Measurements from ENCODE around the gene AMACR. TPM values are rescaled to one million over a fixed set of nuclear protein-coding genes. Genes with fewer than 3 reads are reported as not detected.

The AMACR gene
- total and polyA plus RNA-seq, 9 of the 15 experiments (the other 6 are each of a cell fraction or from before 2014, with no cell fraction given), result 0.72 to 4.6 (median 4.0) TPM

DNA sequence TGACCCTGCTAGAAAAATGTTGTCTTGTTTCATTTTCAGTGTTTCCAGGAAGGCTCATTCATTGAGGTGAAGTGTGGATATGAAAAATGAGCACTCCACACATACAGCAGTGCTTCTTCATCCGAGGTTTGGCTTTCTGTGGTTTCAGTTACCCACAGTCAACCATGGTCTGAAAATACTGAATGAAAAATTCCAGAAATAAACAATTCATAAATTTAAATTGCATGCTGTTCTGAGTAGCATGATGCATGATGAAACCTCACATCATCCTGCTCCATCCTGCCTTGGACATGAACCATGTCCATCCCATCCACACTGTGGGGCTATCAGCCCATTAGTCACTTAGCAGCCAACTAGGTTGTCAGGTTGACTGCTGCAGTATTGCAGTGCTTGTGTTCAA, 13.0 kb downstream of the AMACR start:
- no peak overlapping the region for H3K4me3 ChIP-seq
- no peaks in the 10 kb centered on the region for H4K20me1 ChIP-seq (replicated peaks; ENCODE audit: control insufficient read depth, insufficient read depth, low read length)
- in situ Hi-C loops (cut with MboI), result no loop called here
- 5% methylated on average over 1 of the region's 1 CpG for WGBS (ENCODE audit: insufficient coverage, low coverage, missing lambda C conversion rate)
- POLR2A ChIA-PET, result no interaction called here
- H3K36me3 ChIP-seq (ENCODE audit: control insufficient read depth, insufficient read depth, low read length), result no peaks in the 10 kb centered on the region
- H3K27ac ChIP-seq (ENCODE audit: extremely low read depth, low read depth, low read length), result no peak overlapping the region
- no peak for FAIRE-seq
- no peaks in the 10 kb centered on the region for H3K27me3 ChIP-seq (ENCODE audit: control insufficient read depth in 2 of 2, insufficient read depth in 2 of 2, low read length in 2 of 2)
- no peaks in the 10 kb centered on the region for H3K9me1 ChIP-seq (ENCODE audit: control insufficient read depth, insufficient read depth, low read length)
- intact Hi-C loops (cut with micrococcal nuclease), result loop anchor here (5.0 kb wide), 1 partner anchor 457 kb away; no protein-coding TSS in a partner anchor
- ATAC-seq, result peak; percentile 86
- H3K9me3 ChIP-seq (replicated peaks; ENCODE audit: control insufficient read depth, insufficient read depth, low read depth, low read length), result no peaks in the 10 kb centered on the region
- no TSS peak for BruUV-seq (replicated peaks)
- no peak overlapping the region for H3K9ac ChIP-seq (ENCODE audit: insufficient read depth in 1 of 2, low read depth in 2 of 2, low read length in 2 of 2)
- no peak overlapping the region for H3K4me2 ChIP-seq (ENCODE audit: insufficient read depth, low read length)
- H2AFZ ChIP-seq (ENCODE audit: low read depth, low read length), result no peak overlapping the region
- no peaks in the 10 kb centered on the region for H3K4me1 ChIP-seq (replicated peaks in 1 of 2; ENCODE audit: control insufficient read depth in 2 of 2, insufficient read depth in 2 of 2, low read length in 2 of 2)
- no peaks in the 10 kb centered on the region for H3K79me2 ChIP-seq (ENCODE audit: control insufficient read depth, insufficient read depth, low read length)
- DNase-seq (ENCODE audit: extremely low read depth in 1 of 4, low spot score in 3 of 4), result no peak
- CTCF ChIA-PET (ENCODE audit: low intra/inter-chr PET ratio), result no interaction called here
- TF ChIP-seq ATF3 (IDR thresholded peaks at IDR 0.05), result peak; percentile 65; the same call in 1 of the 2 replicates
- no peak for TF ChIP-seq ATF3 (CRISPR knock-in tag; conservative IDR thresholded peaks at IDR 0.05)
- peak; percentile 36; the same call in 1 of the 2 replicates for TF ChIP-seq REST (IDR thresholded peaks at IDR 0.05; ENCODE audit: borderline replicate concordance)
- TF ChIP-seq REST (CRISPR knock-in tag; IDR thresholded peaks at IDR 0.05; ENCODE audit: low read depth), result no peak
- TF ChIP-seq CTCF (IDR thresholded peaks at IDR 0.05 in 2 of 3, conservative IDR thresholded peaks at IDR 0.05 in 1 of 3; ENCODE audit: insufficient read depth in 2 of 3, low read depth in 1 of 3, low read length in 3 of 3), result peak; percentile 9 to 55 (median 12); a peak in 2 of 6 replicates
- TF ChIP-seq ATF4 (CRISPR knock-in tag; IDR thresholded peaks at IDR 0.05), result peak; percentile 28; the same call in 1 of the 2 replicates
- no peak for TF ChIP-seq MAX (CRISPR knock-in tag; IDR thresholded peaks at IDR 0.05)
- no peak for TF ChIP-seq ZNF121 (CRISPR knock-in tag; conservative IDR thresholded peaks at IDR 0.05)
- TF ChIP-seq ZNF766 (CRISPR knock-in tag; conservative IDR thresholded peaks at IDR 0.05), result 0 out of 2 replicates have a peak, but pooled peaks have one; percentile 53
- TF ChIP-seq EP400 (IDR thresholded peaks at IDR 0.05), result peak; percentile 63
- TF ChIP-seq SOX6 (IDR thresholded peaks at IDR 0.05), result no peak

All from K562 (cell line).